Dendritic cell treated with granulocyte-macrophage colony-stimulating factor and Interleukin-4, amounts not matched to agents 40 ng/mL and 50 ng/mL, for 4 days (primary cell): ENCODE data around the gene CALCR.

Source experiments
- H3K27ac Mint-ChIP-seq: one replicate; pipeline ENCODE4 v1.8.0; 2022; ENCODE audit warnings: mild to moderate bottlenecking, mixed read lengths
- H3K27me3 Mint-ChIP-seq: one replicate; pipeline ENCODE4 v1.8.0; 2022; ENCODE audit warnings: mild to moderate bottlenecking, mixed read lengths
- H3K36me3 Mint-ChIP-seq: one replicate; pipeline ENCODE4 v1.8.0; 2022; ENCODE audit warnings: low read depth, mixed read lengths
- H3K4me1 Mint-ChIP-seq: one replicate; pipeline ENCODE4 v1.8.0; 2022; ENCODE audit warnings: low read depth, mixed read lengths
- H3K4me3 Mint-ChIP-seq: one replicate; pipeline ENCODE4 v1.8.0; 2022; ENCODE audit warnings: mild to moderate bottlenecking, moderate library complexity, mixed read lengths
- H3K9me3 Mint-ChIP-seq: one replicate; pipeline ENCODE4 v1.8.0; 2022; ENCODE audit warnings: mixed read lengths
- intact Hi-C: fragments of 100-400 bp; cut with micrococcal nuclease; formaldehyde crosslinking; loops from one replicate; pipeline ENCODE4 v1.15.0; 2022

Gene CALCR

GRCh38 chr7:93453262-93453661, 121.3 kb downstream of the CALCR start:
- H3K4me1 Mint-ChIP-seq: no peaks in the 10 kb centered on the region
- intact Hi-C loops: no loop called here
- no peaks in the 10 kb centered on the region for H3K27me3 Mint-ChIP-seq
- no peaks in the 10 kb centered on the region for H3K9me3 Mint-ChIP-seq
- no peak overlapping the region for H3K27ac Mint-ChIP-seq
- H3K4me3 Mint-ChIP-seq: no peak overlapping the region
- H3K36me3 Mint-ChIP-seq: no peaks in the 10 kb centered on the region

GRCh38 chr7:93448176-93448575, 126.3 kb downstream of the CALCR start:
- no peaks in the 10 kb centered on the region for H3K36me3 Mint-ChIP-seq
- no peaks in the 10 kb centered on the region for H3K9me3 Mint-ChIP-seq
- no peak overlapping the region for H3K27ac Mint-ChIP-seq
- no peak overlapping the region for H3K4me3 Mint-ChIP-seq
- H3K4me1 Mint-ChIP-seq: no peaks in the 10 kb centered on the region
- no peaks in the 10 kb centered on the region for H3K27me3 Mint-ChIP-seq
- intact Hi-C loops: loop anchor here (10.0 kb wide), 1 partner anchor 947 kb away; the partner anchor contains the start of gene COL1A2

DNA sequence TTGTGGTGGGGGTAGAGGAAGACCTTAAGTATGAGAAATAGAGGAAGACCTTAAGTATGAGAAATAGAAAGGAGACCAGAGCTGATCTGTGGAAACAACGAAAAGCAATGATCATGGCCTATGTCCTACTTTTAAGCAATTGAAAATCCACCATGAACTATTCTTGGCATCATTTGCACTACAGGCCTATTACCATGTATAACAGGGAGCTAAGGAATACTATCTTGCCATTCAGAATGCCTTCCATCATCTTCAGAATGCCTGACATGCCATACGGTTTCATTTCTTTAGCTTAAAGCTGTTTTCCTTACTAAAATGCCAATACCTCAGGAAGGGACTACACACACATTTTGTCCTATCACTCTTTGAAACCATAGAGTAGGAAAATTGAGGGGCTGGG, 127.0 kb downstream of the CALCR start:
- no peaks in the 10 kb centered on the region for H3K36me3 Mint-ChIP-seq

DNA sequence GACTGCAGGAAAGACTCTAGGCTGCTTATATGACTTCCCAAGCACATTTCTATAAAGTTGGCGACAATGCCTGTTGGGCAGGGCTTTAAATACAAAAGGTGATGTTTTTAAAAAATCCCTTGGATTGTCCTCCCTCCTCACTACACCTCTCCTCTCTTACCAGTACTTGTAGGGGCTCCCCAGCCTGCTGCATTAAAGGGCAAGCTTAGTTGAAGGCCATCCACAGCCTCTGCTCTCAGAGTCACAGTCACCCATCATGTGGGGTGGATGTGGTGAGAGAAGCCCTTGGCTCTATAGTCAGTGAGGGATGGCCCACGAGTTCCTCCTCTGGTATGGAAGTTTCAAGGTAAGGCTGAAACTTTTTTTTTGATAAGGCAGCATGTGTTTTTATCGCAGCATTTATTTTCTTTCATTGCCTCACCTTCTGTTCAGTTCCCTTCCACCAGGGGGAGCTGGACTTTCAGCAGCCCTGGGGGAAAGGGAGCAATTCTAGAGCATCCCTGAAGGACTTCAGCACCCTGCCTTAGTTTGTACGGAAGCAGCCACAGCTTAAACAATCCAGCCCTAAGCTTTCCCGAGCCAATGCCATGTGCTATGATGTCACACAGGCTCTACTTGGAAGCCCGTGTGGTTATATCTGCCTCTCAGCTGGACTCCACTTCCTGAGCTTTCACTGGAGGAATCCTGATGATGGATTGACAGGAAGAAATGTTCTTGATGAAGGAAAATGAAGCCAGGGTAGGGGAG, 131.9 kb downstream of the CALCR start:
- Mint-ChIP-seq H3K27me3 (no peaks in the 10 kb centered on the region), H3K27ac (no peak overlapping the region), H3K4me1 (no peaks in the 10 kb centered on the region), H3K4me3 (no peak overlapping the region), H3K36me3 (no peaks in the 10 kb centered on the region), H3K9me3 (no peaks in the 10 kb centered on the region)
- intact Hi-C loops: loop anchor here (2.0 to 10.0 kb wide), 2 partner anchors 108 to 952 kb away; partner anchors contain the start of gene COL1A2

More for the DNA sequence above, 127.0 kb downstream of the CALCR start:
- no peaks in the 10 kb centered on the region for H3K27me3 Mint-ChIP-seq
- no peaks in the 10 kb centered on the region for H3K9me3 Mint-ChIP-seq
- intact Hi-C loops: loop anchor here (10.0 kb wide), 1 partner anchor 947 kb away; the partner anchor contains the start of gene COL1A2
- H3K27ac Mint-ChIP-seq: no peak overlapping the region
- H3K4me1 Mint-ChIP-seq: no peaks in the 10 kb centered on the region
- no peak overlapping the region for H3K4me3 Mint-ChIP-seq

DNA sequence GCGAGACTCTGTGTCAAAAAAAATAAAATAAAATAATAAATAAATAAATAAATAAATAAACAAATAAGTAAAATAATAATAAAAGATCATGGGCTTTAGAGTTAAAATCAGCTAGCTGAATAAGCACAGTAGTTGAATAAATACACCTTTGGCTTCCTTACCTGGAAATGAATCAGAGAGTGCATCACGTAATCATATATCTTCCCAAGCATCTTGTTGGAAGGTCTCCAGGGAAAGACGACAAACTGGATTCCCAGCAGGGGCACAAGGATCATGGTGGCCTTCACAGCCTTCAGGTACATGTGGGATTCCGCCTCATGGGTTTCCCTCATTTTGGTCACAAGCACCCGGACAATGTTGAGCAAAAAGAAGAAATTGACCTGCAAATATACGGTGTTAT, 138.7 kb downstream of the CALCR start:
- H3K36me3 Mint-ChIP-seq: no peaks in the 10 kb centered on the region
- no peaks in the 10 kb centered on the region for H3K27me3 Mint-ChIP-seq

DNA sequence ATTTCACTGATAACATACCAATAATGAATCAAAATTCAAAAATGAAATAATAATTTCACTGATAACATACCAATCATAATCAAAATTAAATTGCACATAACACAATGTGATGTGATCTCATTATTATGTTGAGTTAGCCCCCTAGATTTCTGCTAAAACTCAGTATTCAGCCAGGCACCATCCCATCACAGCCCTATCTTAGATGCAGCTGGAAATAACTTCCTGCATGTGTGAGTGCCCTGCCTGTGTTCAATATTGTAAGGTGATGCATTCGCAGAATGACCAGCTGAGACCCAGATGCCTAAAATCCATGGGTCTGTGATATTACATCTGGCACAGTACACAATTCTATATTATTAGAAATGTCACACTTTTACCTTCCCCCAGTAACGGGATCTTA, 142.4 kb downstream of the CALCR start:
- Mint-ChIP-seq H3K27ac (no peak overlapping the region), H3K4me3 (no peak overlapping the region), H3K27me3 (no peaks in the 10 kb centered on the region), H3K9me3 (no peaks in the 10 kb centered on the region), H3K36me3 (no peaks in the 10 kb centered on the region), H3K4me1 (no peaks in the 10 kb centered on the region)
- intact Hi-C loops: no loop called here

More for the DNA sequence above, 138.7 kb downstream of the CALCR start:
- Mint-ChIP-seq H3K9me3 (no peaks in the 10 kb centered on the region), H3K27ac (no peak overlapping the region), H3K4me3 (no peak overlapping the region), H3K4me1 (no peaks in the 10 kb centered on the region)
- intact Hi-C loops: no loop called here

GRCh38 chr7:93430917-93431588, 143.5 kb downstream of the CALCR start:
- Mint-ChIP-seq H3K9me3 (no peaks in the 10 kb centered on the region), H3K27ac (no peak overlapping the region)
- intact Hi-C loops: no loop called here

DNA sequence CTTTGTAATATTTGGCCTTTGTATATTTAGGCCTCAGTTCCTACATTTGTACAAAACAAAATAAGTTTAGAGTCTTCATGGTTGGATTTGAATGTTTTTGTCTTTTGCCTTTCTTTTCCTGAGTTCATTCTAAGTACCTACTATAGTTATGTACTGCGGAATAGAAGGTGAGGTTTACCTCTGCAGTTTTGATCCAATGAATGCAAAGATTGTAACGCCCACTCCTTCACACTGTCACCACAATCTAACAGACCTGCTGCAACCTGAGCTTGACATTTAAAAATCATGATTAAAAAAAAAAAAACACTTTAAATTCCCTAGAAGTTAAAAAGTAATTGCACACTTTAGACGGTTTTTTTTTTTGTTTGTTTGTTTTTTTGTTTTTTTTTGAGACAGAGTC, 145.0 kb downstream of the CALCR start:
- Mint-ChIP-seq H3K9me3 (no peaks in the 10 kb centered on the region), H3K4me3 (no peak overlapping the region), H3K4me1 (no peaks in the 10 kb centered on the region), H3K27ac (no peak overlapping the region), H3K36me3 (no peaks in the 10 kb centered on the region), H3K27me3 (no peaks in the 10 kb centered on the region)
- intact Hi-C loops: no loop called here

More at GRCh38 chr7:93430917-93431588, 143.5 kb downstream of the CALCR start:
- H3K36me3 Mint-ChIP-seq: no peaks in the 10 kb centered on the region
- no peaks in the 10 kb centered on the region for H3K27me3 Mint-ChIP-seq
- H3K4me1 Mint-ChIP-seq: no peaks in the 10 kb centered on the region
- no peak overlapping the region for H3K4me3 Mint-ChIP-seq

- Mint-ChIP-seq H3K27me3 (no peaks in the 10 kb centered on the region), H3K36me3 (no peaks in the 10 kb centered on the region), H3K9me3 (no peaks in the 10 kb centered on the region), H3K27ac (no peak overlapping the region), H3K4me3 (no peak overlapping the region), H3K4me1 (no peaks in the 10 kb centered on the region)
- intact Hi-C loops: no loop called here
Observed at GRCh38 chr7:93427107-93427506, 147.4 kb downstream of the CALCR start.

- no peaks in the 10 kb centered on the region for H3K9me3 Mint-ChIP-seq
- H3K36me3 Mint-ChIP-seq: no peaks in the 10 kb centered on the region
- H3K4me1 Mint-ChIP-seq: no peaks in the 10 kb centered on the region
- H3K27me3 Mint-ChIP-seq: no peaks in the 10 kb centered on the region
- no peak overlapping the region for H3K4me3 Mint-ChIP-seq
- intact Hi-C loops: no loop called here
- no peak overlapping the region for H3K27ac Mint-ChIP-seq
Observed at GRCh38 chr7:93426155-93426696, 148.3 kb downstream of the CALCR start.

DNA sequence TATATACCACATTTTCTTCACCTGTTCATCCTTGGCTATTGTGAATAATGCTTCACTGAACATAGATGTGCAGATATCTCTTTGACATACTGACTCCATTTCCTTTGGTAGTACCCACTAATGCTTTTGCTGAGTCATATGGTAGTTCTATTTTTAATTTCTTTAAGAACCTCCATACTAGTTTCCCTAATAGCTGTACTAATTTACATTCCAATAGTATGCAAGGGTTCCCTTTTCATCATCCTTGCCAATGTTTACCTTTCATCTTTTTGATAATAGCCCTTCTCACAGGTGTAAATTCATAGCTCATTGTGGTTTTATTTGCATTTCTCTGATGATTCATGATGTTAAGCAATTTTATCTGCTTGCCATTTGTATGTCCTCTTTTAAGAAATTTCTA, 159.9 kb downstream of the CALCR start:
- peaks cover 3% of the 10 kb centered on the region for H3K27me3 Mint-ChIP-seq
- no peak overlapping the region for H3K4me3 Mint-ChIP-seq
- no peaks in the 10 kb centered on the region for H3K36me3 Mint-ChIP-seq
- no peak overlapping the region for H3K27ac Mint-ChIP-seq
- intact Hi-C loops: no loop called here
- H3K9me3 Mint-ChIP-seq: no peaks in the 10 kb centered on the region
- H3K4me1 Mint-ChIP-seq: no peaks in the 10 kb centered on the region

- intact Hi-C loops: no loop called here
- Mint-ChIP-seq H3K4me3 (no peak overlapping the region), H3K27me3 (no peaks in the 10 kb centered on the region)
Observed at GRCh38 chr7:93409324-93409723, 165.2 kb downstream of the CALCR start.

DNA sequence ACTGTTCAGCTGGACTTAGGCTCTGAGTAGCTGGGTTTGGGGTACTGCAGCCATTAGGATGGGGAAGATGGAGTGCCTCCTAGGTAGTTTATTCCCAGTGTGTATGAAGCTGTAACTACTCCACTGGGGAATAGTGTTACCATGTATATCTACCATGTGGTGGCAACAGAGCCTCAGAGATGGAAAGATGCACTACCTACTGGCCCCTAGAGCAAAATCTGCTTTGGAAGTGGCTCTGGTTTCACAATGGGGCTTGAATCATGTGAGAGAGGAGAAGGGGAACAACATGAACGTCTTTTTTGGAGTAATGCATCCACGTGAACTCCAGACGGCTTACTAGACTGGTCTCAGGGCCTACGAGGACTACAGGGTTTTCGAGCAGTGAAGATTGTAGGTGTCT, 167.3 kb downstream of the CALCR start:
- Mint-ChIP-seq H3K36me3 (no peaks in the 10 kb centered on the region), H3K27me3 (no peaks in the 10 kb centered on the region), H3K27ac (no peak overlapping the region), H3K9me3 (peaks cover 9% of the 10 kb centered on the region), H3K4me3 (no peak overlapping the region), H3K4me1 (no peaks in the 10 kb centered on the region)
- intact Hi-C loops: no loop called here

More at GRCh38 chr7:93409324-93409723, 165.2 kb downstream of the CALCR start:
- Mint-ChIP-seq H3K9me3 (peaks cover 9% of the 10 kb centered on the region), H3K4me1 (no peaks in the 10 kb centered on the region), H3K36me3 (no peaks in the 10 kb centered on the region), H3K27ac (no peak overlapping the region)

DNA sequence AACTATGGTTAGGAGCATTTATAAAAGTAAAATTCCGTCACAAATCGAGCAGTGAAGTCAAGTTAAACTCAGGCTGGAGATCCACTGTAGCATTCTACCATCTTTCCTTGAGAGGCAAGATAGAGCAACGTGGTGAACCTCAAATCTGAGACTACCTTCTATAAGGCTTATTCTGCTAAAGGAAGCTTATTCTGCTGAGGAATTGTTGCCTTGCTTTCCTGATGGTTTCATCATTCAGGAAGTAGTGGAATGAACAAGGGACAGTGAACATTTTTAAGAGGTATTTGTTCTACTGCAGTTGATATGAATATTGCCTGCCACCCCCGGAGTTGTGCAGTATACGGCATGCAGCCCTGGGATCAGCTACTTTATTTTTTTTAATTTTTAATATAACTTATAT, 171.6 kb downstream of the CALCR start:
- H3K4me3 Mint-ChIP-seq: no peak overlapping the region
- H3K27me3 Mint-ChIP-seq: no peaks in the 10 kb centered on the region
- no peaks in the 10 kb centered on the region for H3K4me1 Mint-ChIP-seq
- H3K36me3 Mint-ChIP-seq: no peaks in the 10 kb centered on the region
- intact Hi-C loops: no loop called here
- H3K9me3 Mint-ChIP-seq: peaks cover 9% of the 10 kb centered on the region
- no peak overlapping the region for H3K27ac Mint-ChIP-seq
